GM10266 (cell line): ENCODE results near the gene TMEM163.

Experiments used
- DNase-seq: peaks from one replicate; pipeline ENCODE4 v3.0.0; 2012; ENCODE audit errors: extremely low spot score
- CTCF ChIP-seq: IDR thresholded peaks from 2 replicates; pipeline ENCODE4 v1.5.1; 2012; ENCODE audit warnings: mild to moderate bottlenecking, low read depth; ENCODE audit not compliant: control insufficient read depth, insufficient read depth; ENCODE audit errors: missing control alignments

Gene TMEM163

GRCh38 chr2:134693359-134694330 lies 25.2 kb downstream of the TMEM163 start:
- DNase-seq: no peak
- TF ChIP-seq CTCF: no peak

GRCh38 chr2:134692499-134692898 lies 26.3 kb downstream of the TMEM163 start:
- no peak for DNase-seq
- TF ChIP-seq CTCF: peak; percentile 26

GRCh38 chr2:134690629-134691215 lies 28.1 kb downstream of the TMEM163 start:
- TF ChIP-seq CTCF: no peak
- no peak for DNase-seq

GRCh38 chr2:134689315-134689714 lies 29.5 kb downstream of the TMEM163 start:
- no peak for DNase-seq
- no peak for TF ChIP-seq CTCF

GRCh38 chr2:134685967-134686366 lies 32.8 kb downstream of the TMEM163 start:
- no peak for TF ChIP-seq CTCF
- DNase-seq: no peak

GRCh38 chr2:134683561-134684112 lies 35.2 kb downstream of the TMEM163 start:
- peak; percentile 19 for DNase-seq
- no peak for TF ChIP-seq CTCF

GRCh38 chr2:134682726-134683125 lies 36.1 kb downstream of the TMEM163 start:
- no peak for DNase-seq

More at GRCh38 chr2:134682726-134683125, 36.1 kb downstream of the TMEM163 start:
- TF ChIP-seq CTCF: no peak
